Mucosa of gallbladder (tissue), 1 donor: ENCODE results near the gene NUDT22. TPM values are rescaled to one million over a fixed set of nuclear protein-coding genes. Genes with fewer than 3 reads are reported as not detected.

ENCODE experiments used
- DNase-seq: peaks from one replicate; pipeline ENCODE4 v3.0.0-alpha.2; 2020; ENCODE audit warnings: low spot score
- total RNA-seq: library from RNA; stranded (reverse); gene quantifications from one replicate; pipeline ENCODE4 v1.2.1, GENCODE V29; 2021
- donor health status: DM: no; HTN: no; CAD: no.

NUDT22 gene
- total RNA-seq, 1 donor from 2014 or later: 78.6 TPM

DNA sequence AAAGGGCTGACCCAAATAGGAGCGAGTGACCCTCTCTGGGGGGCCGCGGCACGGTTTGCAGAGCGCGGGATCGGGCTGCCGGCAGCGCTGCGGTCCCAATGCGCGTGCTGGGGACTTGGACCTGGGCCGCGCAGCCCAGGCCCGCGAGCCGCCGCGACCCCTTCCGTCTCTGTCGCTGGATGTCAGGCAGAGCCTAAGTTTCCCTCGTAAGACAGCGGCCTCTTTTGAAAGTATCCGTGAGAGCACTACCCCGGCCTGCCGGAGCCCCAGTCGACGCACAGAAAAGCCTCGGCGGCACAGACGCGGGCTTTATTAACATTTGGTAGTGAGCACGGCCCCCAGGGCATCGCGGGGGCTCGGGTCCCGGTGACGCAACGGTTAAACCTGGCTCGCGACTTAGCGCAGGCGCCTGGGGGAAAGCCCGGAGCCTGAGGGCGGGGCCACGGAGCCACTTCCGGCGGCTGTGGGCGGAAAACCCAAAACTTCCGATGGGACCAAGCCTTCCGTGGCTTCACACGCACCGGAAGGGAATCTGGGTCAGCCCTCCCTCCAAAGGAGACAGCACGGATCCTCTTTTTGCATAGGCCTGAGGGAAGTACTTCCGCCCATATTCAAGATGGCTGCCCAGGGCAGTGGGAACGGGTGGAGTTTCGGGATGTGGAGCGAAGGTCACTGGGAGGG lies 43.6 kb downstream of the NUDT22 start:
- peak; percentile 98 for DNase-seq

DNA sequence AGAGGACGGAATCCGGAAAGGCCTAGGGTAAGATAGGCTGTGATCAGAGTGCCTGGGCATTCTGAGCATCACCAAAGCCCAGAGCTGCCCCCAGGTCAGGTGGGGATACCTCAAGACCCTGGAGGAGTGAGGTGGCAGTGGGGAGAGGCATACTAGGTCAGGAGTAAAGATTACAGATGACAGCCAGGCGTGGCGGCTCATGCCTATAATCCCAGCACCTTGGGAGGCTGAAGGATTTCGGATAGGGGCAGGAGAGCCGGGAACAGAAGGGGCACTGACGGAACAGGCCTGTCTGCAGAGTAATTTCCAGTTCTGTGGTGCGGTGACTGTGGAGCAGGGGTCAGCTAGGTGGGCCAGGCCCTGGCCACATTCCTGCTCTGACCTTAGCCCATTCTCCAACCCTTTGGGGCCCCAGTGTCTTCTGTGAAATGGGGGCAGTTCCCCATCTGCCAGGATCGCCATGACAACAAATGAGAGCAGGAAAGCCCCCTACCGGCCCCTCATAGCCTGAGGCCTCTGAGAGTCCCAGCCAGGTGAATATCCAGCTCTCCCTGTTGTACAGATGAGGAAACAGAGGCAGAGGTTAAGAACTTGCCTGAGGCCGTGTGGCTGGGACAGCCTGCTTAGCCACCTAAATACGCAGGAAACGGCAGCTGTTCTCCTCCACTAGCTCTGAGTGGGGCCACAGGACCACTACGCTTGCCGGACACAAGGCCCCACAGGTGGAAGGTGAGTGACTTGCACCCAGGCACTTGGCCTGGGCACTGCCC lies 49.1 kb downstream of the NUDT22 start:
- DNase-seq: no peak

DNA sequence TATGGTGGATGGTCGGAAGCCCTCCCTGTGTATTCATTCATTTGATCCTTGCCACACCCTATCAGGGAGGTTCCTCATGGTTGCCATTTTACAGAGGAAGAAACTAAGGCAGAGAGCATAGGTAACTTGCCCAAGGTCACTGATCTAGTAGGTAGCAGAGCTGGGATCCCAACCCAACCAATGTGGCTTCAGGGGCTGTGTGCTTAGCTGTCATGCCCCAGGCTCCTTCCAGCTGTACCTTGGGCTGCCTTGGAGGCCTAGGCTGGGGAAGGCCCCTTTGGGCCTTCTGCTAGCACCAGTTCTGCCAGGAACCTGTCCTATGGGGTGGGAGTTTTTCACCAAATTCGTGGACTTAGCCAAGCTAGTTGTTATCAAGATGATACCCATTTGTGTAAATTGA lies 49.8 kb downstream of the NUDT22 start:
- DNase-seq: no peak

DNA sequence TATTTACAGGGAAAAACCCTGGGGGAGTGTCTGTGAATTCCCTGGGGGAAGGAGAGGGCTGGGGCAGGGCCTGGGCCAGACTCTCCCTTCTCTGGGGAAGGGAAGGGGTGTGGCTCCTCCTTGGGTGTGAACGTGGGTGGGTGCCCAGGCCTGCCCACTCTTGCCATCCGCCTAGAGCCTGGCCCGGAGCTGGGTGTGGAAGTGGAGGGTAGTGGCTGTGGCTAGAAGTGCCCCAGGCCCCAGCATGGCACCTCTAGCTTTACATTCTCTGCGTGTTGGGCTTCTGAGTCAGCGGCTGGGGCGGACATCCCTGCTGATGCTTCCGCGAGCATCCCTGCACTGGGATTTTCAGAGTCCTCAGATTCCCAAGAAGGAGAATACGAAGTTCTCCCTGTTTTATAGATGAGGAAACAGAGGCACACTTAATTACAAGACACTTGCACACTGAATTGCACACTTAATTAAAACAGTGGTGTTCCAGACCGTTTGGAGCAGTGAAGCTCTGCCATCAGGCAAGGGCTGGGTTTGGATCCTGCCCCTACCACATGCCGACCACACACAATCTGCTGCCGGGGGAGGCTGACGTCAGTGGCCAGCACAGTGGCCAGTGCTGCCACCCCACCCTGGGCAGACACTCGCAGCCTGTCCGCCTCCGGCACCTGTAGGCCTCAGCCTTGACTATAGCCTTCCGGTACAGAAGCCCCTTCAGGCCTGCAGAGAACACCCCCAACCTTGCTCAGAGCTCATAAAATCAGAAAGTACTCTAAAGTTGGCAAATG lies 50.8 kb downstream of the NUDT22 start:
- no peak for DNase-seq

DNA sequence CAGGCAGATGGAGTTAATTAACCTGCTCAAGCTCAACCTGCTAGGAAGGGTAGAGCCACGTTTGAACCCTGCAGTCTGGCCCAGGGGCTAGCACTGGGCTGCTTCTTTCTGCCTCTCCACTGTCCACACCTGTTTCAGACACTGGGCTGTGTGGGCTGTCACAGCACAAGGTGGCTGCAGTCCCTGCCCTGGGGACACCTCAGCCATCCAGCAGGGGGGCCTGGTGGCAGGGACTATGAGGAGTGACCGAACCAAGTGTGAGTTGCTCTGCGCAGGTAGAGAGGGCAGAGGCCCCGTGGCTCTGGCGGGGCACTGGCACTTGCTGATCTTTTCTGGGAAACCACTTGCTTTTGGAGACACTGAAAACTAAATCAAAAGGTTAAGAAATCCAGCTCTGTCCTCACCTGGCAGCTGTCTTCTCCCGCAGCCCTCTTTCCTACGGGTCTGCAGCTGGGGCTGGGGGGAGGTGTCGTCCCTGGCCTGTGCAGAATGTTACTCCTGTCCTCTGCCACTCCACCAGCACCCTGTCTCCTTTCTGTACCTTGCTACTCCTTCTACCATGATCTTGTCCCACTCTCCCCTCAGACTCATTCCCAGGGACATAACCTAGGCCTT lies 52.6 kb downstream of the NUDT22 start:
- DNase-seq: no peak

Other genes starting within 250 kb of the NUDT22 start
- 72.4 TPM for gene OTUB1, start 239.8 kb upstream of the NUDT22 start, total RNA-seq
- 3.8 TPM for gene FLRT1, start 190.3 kb upstream of the NUDT22 start, total RNA-seq
- gene MACROD1, start 60.2 kb upstream of the NUDT22 start, total RNA-seq: 19.3 TPM
- gene STIP1, start 40.1 kb upstream of the NUDT22 start, total RNA-seq: 115 TPM
- gene FERMT3, start 19.6 kb upstream of the NUDT22 start, total RNA-seq: 21.7 TPM
- 47.4 TPM for gene TRPT1, start 88 bp upstream of the NUDT22 start, total RNA-seq
- gene DNAJC4, start 4.3 kb downstream of the NUDT22 start, total RNA-seq: 62.7 TPM
- gene VEGFB, start 8.3 kb downstream of the NUDT22 start, total RNA-seq: 104 TPM
- gene FKBP2, start 14.8 kb downstream of the NUDT22 start, total RNA-seq: 120 TPM
- gene PPP1R14B, start 20.7 kb downstream of the NUDT22 start, total RNA-seq: 74.7 TPM
- gene PLCB3, start 25.3 kb downstream of the NUDT22 start, total RNA-seq: 42.4 TPM
- 112 TPM for gene BAD, start 58.4 kb downstream of the NUDT22 start, total RNA-seq
- gene GPR137, start 59.6 kb downstream of the NUDT22 start, total RNA-seq: 105 TPM
- not detected for gene KCNK4, start 65.0 kb downstream of the NUDT22 start, total RNA-seq
- gene CATSPERZ, start 74.1 kb downstream of the NUDT22 start, total RNA-seq: 0.29 TPM
- gene ESRRA, start 79.2 kb downstream of the NUDT22 start, total RNA-seq: 97.7 TPM
- 126 TPM for gene TRMT112, start 91.3 kb downstream of the NUDT22 start, total RNA-seq
- gene PRDX5, start 91.8 kb downstream of the NUDT22 start, total RNA-seq: 202 TPM
- gene CCDC88B, start 113.9 kb downstream of the NUDT22 start, total RNA-seq: 25.8 TPM
- 33.0 TPM for gene RPS6KA4, start 132.9 kb downstream of the NUDT22 start, total RNA-seq